K562 (cell line): ENCODE results near the gene SLC37A4. TPM values are rescaled to one million over a fixed set of nuclear protein-coding genes. Genes with fewer than 3 reads are reported as not detected.

Experiments used
- ARID1B ChIP-seq: fragments of 450-650 bp; IDR thresholded peaks from 2 replicates; pipeline ENCODE4 v1.6.1; 2016; ENCODE audit warnings: antibody characterized with exemption, mild to moderate bottlenecking, inconsistent platforms
- CEBPG ChIP-seq, 3 experiments: fragments of 200-800 bp in 1 of 3; sonication (Bioruptor generic) in 1 of 3; sonication (generic) in 1 of 3; formaldehyde crosslinking in 1 of 3; IDR thresholded peaks in 2 of 3; conservative IDR thresholded peaks in 1 of 3; 2 replicates each; pipeline versions ENCODE4 v1.6.1 to v1.8.0; 2016 to 2022; ENCODE audit warnings: missing compliant biosample characterization in 2 of 3, missing genetic modification characterization in 2 of 3, mild to moderate bottlenecking in 1 of 3, missing genetic modification reagents in 1 of 3
- HOXB6 ChIP-seq: fragments of 250-450 bp; sonication (Bioruptor Pico); IDR thresholded peaks from 2 replicates; pipeline ENCODE4 v1.5.1; 2022; ENCODE audit warnings: mild to moderate bottlenecking, borderline replicate concordance
- MCM5 ChIP-seq: fragments of 450-650 bp; IDR thresholded peaks from 2 replicates; pipeline ENCODE4 v1.6.1; 2016; ENCODE audit warnings: low read depth
- MGA ChIP-seq: fragments of 450-650 bp; IDR thresholded peaks from 2 replicates; pipeline ENCODE4 v1.6.1; 2016; ENCODE audit warnings: mild to moderate bottlenecking, moderate library complexity
- PHF20 ChIP-seq: fragments of 450-650 bp; IDR thresholded peaks from 2 replicates; pipeline ENCODE4 v1.6.1; 2018; ENCODE audit not compliant: partially characterized antibody
- SAP30 ChIP-seq: fragments of 200-600 bp; sonication (generic); IDR thresholded peaks from 2 replicates; pipeline ENCODE4 v1.6.1; 2012; ENCODE audit warnings: borderline replicate concordance, low read depth, mild to moderate bottlenecking, moderate library complexity, low read length, control low read depth, inconsistent platforms; ENCODE audit not compliant: insufficient read depth, poor library complexity, severe bottlenecking
- SMAD2 ChIP-seq: fragments of 150-350 bp; IDR thresholded peaks from 2 replicates; pipeline ENCODE4 v1.6.1; 2014; ENCODE audit warnings: low read depth, mild to moderate bottlenecking, low read length
- ZNF121 ChIP-seq: sonication (generic); formaldehyde crosslinking; conservative IDR thresholded peaks from 2 replicates; pipeline ENCODE4 v1.8.0; 2022; ENCODE audit warnings: missing genetic modification reagents
- ZNF134 ChIP-seq: fragments of 250-450 bp; sonication (Bioruptor Pico); conservative IDR thresholded peaks from 2 replicates; pipeline ENCODE4 v1.4.0; 2020
- polyA plus RNA-seq, 8 experiments: library from polyadenylated mRNA; depleted of rRNA in 4 of 8; stranded (reverse) in 5 of 8; unstranded in 3 of 8; fragments of >200 nt; fragmentation: Nextera tagmentation in 2 of 8; fragmentation: Illumina TruSeq in 1 of 8; extraction: Ambion mirVana in 2 of 8; extraction: Trizol in 1 of 8; gene quantifications; 2 replicates each; pipeline versions ENCODE4 v1.2.1 to v1.2.3, GENCODE V29; 2011 to 2014; ENCODE audit warnings: inconsistent platforms in 1 of 8, missing spikeins in 1 of 8
- total RNA-seq, 7 experiments: library from RNA; depleted of rRNA in 6 of 7; stranded (reverse); fragments of >200 nt in 6 of 7; fragmentation: Illumina TruSeq in 2 of 7; extraction: Trizol in 2 of 7; gene quantifications; 2 replicates each; pipeline versions ENCODE4 v1.2.1 to v1.2.3, GENCODE V29; 2011 to 2021; ENCODE audit warnings: low replicate concordance in 1 of 7

Gene SLC37A4
- total and polyA plus RNA-seq, 9 of the 15 experiments (the other 6 are each of a cell fraction or from before 2014, with no cell fraction given), result 24.7 to 73.9 (median 40.7) TPM

DNA sequence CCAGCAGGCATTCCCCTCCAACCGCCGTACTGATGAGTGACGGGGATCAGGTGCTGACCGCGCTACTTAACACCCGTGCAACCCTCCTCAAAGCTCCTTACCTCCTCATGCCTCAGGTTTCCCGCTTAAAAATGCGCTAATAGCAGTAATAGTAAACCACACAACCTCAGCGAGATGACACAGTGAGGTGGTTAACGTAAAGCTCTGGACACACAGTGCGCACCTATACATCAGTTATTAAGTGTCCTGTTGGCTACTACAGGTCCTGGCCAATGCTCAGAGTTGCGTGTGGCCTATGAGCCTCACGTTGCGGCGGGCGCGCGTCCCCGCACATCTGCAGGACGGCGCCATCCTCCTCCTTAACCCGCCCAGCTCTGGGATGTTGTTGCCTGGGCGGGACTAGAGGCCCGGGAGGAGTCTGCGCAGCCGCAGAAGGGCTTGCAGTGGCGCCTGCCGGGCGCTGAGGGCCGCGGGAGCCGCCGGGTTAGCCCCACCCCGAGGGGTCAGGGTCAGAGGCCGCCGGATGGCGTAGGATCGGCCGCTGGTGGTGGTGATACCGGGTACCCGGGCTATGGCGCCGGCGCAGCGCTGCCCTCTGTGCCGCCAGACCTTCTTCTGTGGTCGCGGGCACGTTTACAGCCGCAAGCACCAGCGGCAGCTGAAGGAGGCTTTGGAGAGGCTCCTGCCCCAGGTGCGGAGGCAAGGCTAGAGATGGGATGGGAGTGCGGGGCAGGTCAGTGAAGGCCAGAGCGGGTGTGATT is 32.9 kb downstream of the SLC37A4 start, which contains the start of gene CENATAC (continued):
- peak; percentile 95 for TF ChIP-seq MGA
- TF ChIP-seq PHF20, result peak; percentile 76
- TF ChIP-seq MCM5, result no peak
- no peak for TF ChIP-seq HOXB6
- no peak for TF ChIP-seq ZNF121 (CRISPR knock-in tag)
- no peak for TF ChIP-seq SAP30
- no peak for TF ChIP-seq ZNF134
- TF ChIP-seq SMAD2, result no peak
- TF ChIP-seq CEBPG (CRISPR knock-in tag; IDR thresholded peaks at IDR 0.05), result no peak
- no peak for TF ChIP-seq CEBPG (tag; conservative IDR thresholded peaks at IDR 0.05 in 1 of 2, IDR thresholded peaks at IDR 0.05 in 1 of 2)
- no peak for TF ChIP-seq ARID1B
